BJ (cell line): Measurements from ENCODE around the gene IFI27L2. TPM values are rescaled to one million over a fixed set of nuclear protein-coding genes. Genes with fewer than 3 reads are reported as not detected.

Experiments used
- CTCF ChIA-PET: fragments of 350-600 bp; formaldehyde crosslinking; extraction: SDS; loops from one replicate; lab custom pipeline; 2021; ENCODE audit warnings: antibody characterized with exemption, inconsistent platforms; lab: Yijun Ruan, JAX
- POLR2A ChIA-PET: fragments of 300-600 bp; sonication (Branson Sonifier 250); formaldehyde crosslinking; extraction: SDS; loops from one replicate; lab custom pipeline; 2021; ENCODE audit warnings: antibody characterized with exemption; lab: Charles Lee
- DNase-seq: peaks from one replicate; pipeline ENCODE4 v3.0.0-alpha.2; 2011; ENCODE audit warnings: low read depth
- H3K27me3 ChIP-seq: 2 replicates; pipeline ENCODE4 v1.6.0; 2011; ENCODE audit warnings: low read length; ENCODE audit not compliant: control insufficient read depth, insufficient read depth
- H3K36me3 ChIP-seq: 2 replicates; pipeline ENCODE4 v1.5.1; 2011; ENCODE audit warnings: low read length; ENCODE audit not compliant: control insufficient read depth, insufficient read depth
- H3K4me3 ChIP-seq: 2 replicates; pipeline ENCODE4 v1.5.1; 2011; ENCODE audit warnings: low read depth, mild to moderate bottlenecking, control low read depth, low read length
- CTCF ChIP-seq: IDR thresholded peaks from 2 replicates; pipeline ENCODE4 v1.5.1; 2011; ENCODE audit warnings: low read depth, mild to moderate bottlenecking, control low read depth, inconsistent platforms, low read length, moderate library complexity; ENCODE audit not compliant: insufficient read depth
- polyA plus RNA-seq: library from polyadenylated mRNA; depleted of rRNA; stranded (reverse); fragments of >200 nt; gene quantifications from 2 replicates; pipeline ENCODE4 v1.2.3, GENCODE V29; 2011

Gene IFI27L2
- polyA plus RNA-seq, 1 experiment = 201 TPM

GRCh38 chr14:94112513-94113063, 16.8 kb downstream of the IFI27L2 start:
- TF ChIP-seq CTCF = no peak
- Histone ChIP-seq H3K27me3 (no peaks in the 10 kb centered on the region; the same call in 1 of the 2 replicates), H3K4me3 (no peak overlapping the region), H3K36me3 (no peaks in the 10 kb centered on the region)
- POLR2A ChIA-PET = no interaction called here
- DNase-seq = no peak
- CTCF ChIA-PET = interaction anchor here (0.5 to 1.4 kb wide), 4 partner anchors 10 to 110 kb away, joined by 3 to 4 read pairs (median 3); no protein-coding TSS in a partner anchor

GRCh38 chr14:94111276-94112095, 17.9 kb downstream of the IFI27L2 start:
- TF ChIP-seq CTCF = no peak
- Histone ChIP-seq H3K36me3 (no peaks in the 10 kb centered on the region), H3K27me3 (no peaks in the 10 kb centered on the region; the same call in 1 of the 2 replicates), H3K4me3 (no peak overlapping the region)
- ChIA-PET POLR2A (no interaction called here), CTCF (interaction anchor here (1.1 kb wide), 1 partner anchor 21 kb away, joined by 3 read pairs; no protein-coding TSS in a partner anchor)
- DNase-seq = no peak

GRCh38 chr14:94110552-94111181, 18.7 kb downstream of the IFI27L2 start, which contains the start of gene IFI27:
Gene IFI27 (plus strand): TSS chr14:94110736.
- POLR2A ChIA-PET = no interaction called here
- H3K36me3 ChIP-seq = no peaks in the 10 kb centered on the region
- no peak for DNase-seq
- no peak for TF ChIP-seq CTCF
- no peak within 1 kb of the TSS for H3K4me3 ChIP-seq
- no peaks in the 10 kb centered on the region for H3K27me3 ChIP-seq
- CTCF ChIA-PET = interaction anchor here (0.8 to 1.2 kb wide), 2 partner anchors 11 to 26 kb away, joined by 3 read pairs; no protein-coding TSS in a partner anchor

- Histone ChIP-seq H3K36me3 (no peaks in the 10 kb centered on the region), H3K4me3 (no peak overlapping the region), H3K27me3 (no peaks in the 10 kb centered on the region)
- POLR2A ChIA-PET = no interaction called here
- CTCF ChIA-PET = interaction anchor here (0.8 to 1.2 kb wide), 2 partner anchors 12 to 27 kb away, joined by 3 read pairs; no protein-coding TSS in a partner anchor
- TF ChIP-seq CTCF = no peak
- DNase-seq = no peak
Measured at GRCh38 chr14:94109915-94110250, 19.5 kb downstream of the IFI27L2 start.

GRCh38 chr14:94104731-94105130, 24.7 kb downstream of the IFI27L2 start:
- ChIA-PET POLR2A (interaction anchor here (0.6 kb wide), 1 partner anchor 132 kb away, joined by 3 read pairs; no protein-coding TSS in a partner anchor), CTCF (no interaction called here)
- Histone ChIP-seq H3K36me3 (no peaks in the 10 kb centered on the region; the same call in 1 of the 2 replicates), H3K4me3 (no peak overlapping the region), H3K27me3 (no peaks in the 10 kb centered on the region)
- no peak for TF ChIP-seq CTCF
- DNase-seq = no peak
